Psoas muscle (tissue), 8 donors: ENCODE measurements around the gene DIP2B. TPM values are rescaled to one million over a fixed set of nuclear protein-coding genes. Genes with fewer than 3 reads are reported as not detected.
"Not testable (repeated sequence)": the region's sequence is repeated elsewhere in the genome, so short reads cannot be mapped to it uniquely, and the experiment has no call there.

ENCODE experiments used
- ATAC-seq, 4 donors: fragments of 200-7000 bp; cut with Tn5 transposase; one replicate each; pipeline ENCODE4 v1.9.1; 2020; ENCODE audit warnings: moderate library complexity in 3 of 4, mild to moderate bottlenecking in 2 of 4
- DNase-seq, 2 donors: peaks; one replicate each; pipeline ENCODE4 v3.0.0-alpha.2; 2020
- H3K27ac ChIP-seq: fragments of 200-600 bp; one replicate; pipeline ENCODE4 v1.8.0; 2022
- H3K27me3 ChIP-seq, 3 donors: fragments of 200-600 bp in 1 of 3; one replicate each; pipeline versions ENCODE4 v1.6.1 to v1.8.0; 2013 to 2022; ENCODE audit warnings: low read length in 2 of 3, mild to moderate bottlenecking in 2 of 3, moderate library complexity in 1 of 3; ENCODE audit not compliant: insufficient read depth in 3 of 3
- H3K36me3 ChIP-seq, 2 donors: fragments of 200-600 bp in 1 of 2; one replicate each; pipeline versions ENCODE4 v1.6.1 to v1.8.0; 2013 to 2022; ENCODE audit warnings: low read depth in 1 of 2, mild to moderate bottlenecking in 1 of 2, moderate library complexity in 1 of 2; ENCODE audit not compliant: insufficient read depth in 1 of 2
- H3K4me1 ChIP-seq: fragments of 200-600 bp; one replicate; pipeline ENCODE4 v1.8.0; 2022
- H3K4me3 ChIP-seq: fragments of 200-600 bp; one replicate; pipeline ENCODE4 v1.8.0; 2022; ENCODE audit warnings: mild to moderate bottlenecking
- H3K9me3 ChIP-seq: fragments of 200-600 bp; one replicate; pipeline ENCODE4 v1.8.0; 2022
- WGBS, 3 donors: extraction: QIAGEN DNeasy Blood & Tissue Kit; methylation state at CpG; one replicate each; pipeline versions ENCODE4 v1.1.6 to v1.1.7; 2013; 5-methylcytosine and 5-hydroxymethylcytosine counted together
- intact Hi-C, 2 donors: fragments of 100-400 bp; cut with DNase I; formaldehyde crosslinking; loops; one replicate each; pipeline versions ENCODE4 v1.11.0 to v1.14.2; 2022
- polyA plus RNA-seq, 3 donors: library from polyadenylated mRNA; stranded (reverse); fragments of 200-250 nt; gene quantifications; one replicate each; pipeline ENCODE4 v1.2.3, GENCODE V29; 2013
- total RNA-seq, 4 donors: library from RNA; stranded (reverse); fragmentation: NEBNext Ultra II Directional in 2 of 4; extraction: Animal tissue kit (Norgen Biotek cat#: 25700) in 2 of 4; gene quantifications; one replicate each; pipeline versions ENCODE4 v1.2.1 to v1.2.4, GENCODE V29; 2021 to 2023
- TF ChIP-seq, protein P1 (sequence below): fragments of 200-600 bp; IDR thresholded peaks from one replicate; pipeline ENCODE4 v1.8.0; 2022; ENCODE audit warnings: antibody characterized with exemption
- donor health status: healthy with polysubstance abuse.
- donor health status: DM: no; HTN: no; CAD: no; lungs with moderate emphysema.
- donor health status: Bipolar disorder and iron deficiency.
- donor health status: healthy.
- donor health status: DM: yes; HTN: yes; CAD: no.
- donor health status: DM: no; HTN: no; CAD: no.
- donor health status: DM: no; HTN: no; CAD: no.
- donor health status: DM: yes; HTN: yes; CAD: no.

The DIP2B gene
- total and polyA plus RNA-seq, 7 donors, result 2.2 to 10.7 (median 8.6) TPM

DNA sequence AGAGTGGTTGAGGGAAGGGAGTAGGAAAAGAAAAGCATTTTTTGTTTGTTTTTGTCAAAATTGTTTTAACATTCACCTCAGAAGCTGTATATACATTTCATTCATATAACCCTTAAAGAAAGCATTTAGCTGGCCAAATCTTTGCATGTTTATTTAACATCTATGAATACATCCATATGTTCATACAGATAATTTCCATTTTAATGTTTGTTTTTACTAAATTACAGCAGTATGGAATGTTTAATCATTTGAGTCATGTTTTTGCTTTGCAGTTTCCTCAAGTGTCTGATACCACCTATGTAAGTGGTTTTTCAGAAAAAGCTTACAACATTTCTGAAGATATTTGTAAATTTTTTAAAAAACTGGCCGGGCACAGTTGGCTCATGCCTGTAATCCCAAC, 174.8 kb downstream of the DIP2B start:
- Histone ChIP-seq H3K9me3 (no peaks in the 10 kb centered on the region), H3K4me3 (no peak overlapping the region), H3K36me3 (peaks cover 6 to 87% of the 10 kb centered on the region in 2 donors), H3K27me3 (no peaks in the 10 kb centered on the region), H3K4me1 (no peaks in the 10 kb centered on the region), H3K27ac (no peak overlapping the region)
- WGBS, 3 donors, result 96 to 99% (median 96%) methylated on average over 1 of the region's 1 CpG
- intact Hi-C loops, result no loop called here
- DNase-seq, result no peak
- TF ChIP-seq, protein P1, sequence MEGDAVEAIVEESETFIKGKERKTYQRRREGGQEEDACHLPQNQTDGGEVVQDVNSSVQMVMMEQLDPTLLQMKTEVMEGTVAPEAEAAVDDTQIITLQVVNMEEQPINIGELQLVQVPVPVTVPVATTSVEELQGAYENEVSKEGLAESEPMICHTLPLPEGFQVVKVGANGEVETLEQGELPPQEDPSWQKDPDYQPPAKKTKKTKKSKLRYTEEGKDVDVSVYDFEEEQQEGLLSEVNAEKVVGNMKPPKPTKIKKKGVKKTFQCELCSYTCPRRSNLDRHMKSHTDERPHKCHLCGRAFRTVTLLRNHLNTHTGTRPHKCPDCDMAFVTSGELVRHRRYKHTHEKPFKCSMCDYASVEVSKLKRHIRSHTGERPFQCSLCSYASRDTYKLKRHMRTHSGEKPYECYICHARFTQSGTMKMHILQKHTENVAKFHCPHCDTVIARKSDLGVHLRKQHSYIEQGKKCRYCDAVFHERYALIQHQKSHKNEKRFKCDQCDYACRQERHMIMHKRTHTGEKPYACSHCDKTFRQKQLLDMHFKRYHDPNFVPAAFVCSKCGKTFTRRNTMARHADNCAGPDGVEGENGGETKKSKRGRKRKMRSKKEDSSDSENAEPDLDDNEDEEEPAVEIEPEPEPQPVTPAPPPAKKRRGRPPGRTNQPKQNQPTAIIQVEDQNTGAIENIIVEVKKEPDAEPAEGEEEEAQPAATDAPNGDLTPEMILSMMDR, result no peak
- ATAC-seq, result no peak

DNA sequence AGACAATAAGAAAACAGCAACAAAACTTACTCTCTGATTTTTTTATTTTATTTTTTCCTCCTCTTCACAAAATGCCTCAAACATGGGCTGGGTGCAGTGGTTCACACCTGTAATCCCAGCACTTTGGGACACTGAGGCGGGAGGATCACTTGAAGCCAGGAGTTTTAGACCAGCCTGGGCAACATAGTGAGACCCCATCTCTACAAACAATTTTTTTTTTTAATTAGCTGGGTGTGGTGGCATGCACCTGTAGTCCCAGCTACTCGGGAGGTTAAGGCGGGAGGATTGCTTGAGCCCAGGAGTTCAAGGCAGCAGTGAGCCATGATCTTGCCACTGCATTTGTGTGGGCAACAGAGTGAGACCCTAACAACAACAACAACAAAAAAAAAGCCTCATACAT, 176.3 kb downstream of the DIP2B start:
- H3K9me3 ChIP-seq, DNase-seq, H3K4me3 ChIP-seq, H3K27me3 ChIP-seq, H3K27ac ChIP-seq, ATAC-seq, intact Hi-C loops, H3K4me1 ChIP-seq: not testable (repeated sequence)
- 94 to 99% (median 97%) methylated on average over 3 of the region's 3 CpGs for whole genome bisulfite sequencing, 3 donors
- H3K36me3 ChIP-seq, result peaks cover 6 to 78% of the 10 kb centered on the region in 2 donors

DNA sequence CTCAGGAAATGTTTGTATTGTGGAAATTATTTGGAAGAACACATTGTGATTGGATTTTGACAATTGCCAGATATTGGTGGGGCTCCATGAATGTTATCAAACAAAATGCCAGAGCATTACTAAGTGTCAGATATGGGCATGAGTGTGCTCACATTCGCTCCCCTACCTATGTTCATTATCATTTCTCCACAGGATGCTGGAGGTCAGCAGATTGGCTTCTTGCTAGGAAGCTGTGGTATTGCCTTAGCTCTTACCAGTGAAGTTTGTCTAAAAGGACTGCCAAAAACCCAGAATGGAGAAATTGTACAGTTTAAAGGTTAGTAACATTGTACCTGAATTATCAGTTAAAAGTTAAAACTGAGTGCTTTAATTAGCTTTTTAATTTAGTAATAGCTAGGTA, 180.9 kb downstream of the DIP2B start:
- 94 to 97% (median 95%) methylated on average over 1 of the region's 1 CpG for WGBS, 3 donors
- no peaks in the 10 kb centered on the region for H3K27me3 ChIP-seq
- TF ChIP-seq, protein P1, result no peak

DNA sequence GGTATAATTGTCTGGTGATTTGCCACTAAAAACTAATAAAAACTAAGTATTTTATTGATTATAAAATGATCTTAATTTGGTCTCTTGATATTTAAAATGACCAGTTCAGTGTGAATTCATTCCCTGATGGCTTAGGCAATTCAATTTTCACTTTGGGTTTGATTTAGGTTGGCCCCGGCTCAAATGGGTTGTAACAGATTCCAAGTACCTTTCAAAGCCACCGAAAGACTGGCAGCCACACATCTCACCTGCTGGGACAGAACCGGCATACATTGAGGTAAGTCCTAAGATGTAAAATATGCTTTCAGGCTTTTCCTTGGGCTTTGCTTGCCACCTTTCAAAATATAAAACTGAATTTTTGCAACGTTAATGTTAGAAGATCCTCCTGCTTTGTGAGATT, 181.6 kb downstream of the DIP2B start:
- DNase-seq (no peak), ATAC-seq (no peak)
- TF ChIP-seq, protein P1, result no peak
- no peaks in the 10 kb centered on the region for H3K4me1 ChIP-seq
- no peak overlapping the region for H3K4me3 ChIP-seq
- no peaks in the 10 kb centered on the region for H3K9me3 ChIP-seq
- H3K27me3 ChIP-seq, result no peaks in the 10 kb centered on the region
- peaks cover 4 to 90% of the 10 kb centered on the region in 2 donors for H3K36me3 ChIP-seq
- H3K27ac ChIP-seq, result no peak overlapping the region
- 86 to 93% (median 92%) methylated on average over 4 of the region's 4 CpGs for WGBS, 3 donors
- intact Hi-C loops, result no loop called here

More for the DNA sequence above, 180.9 kb downstream of the DIP2B start:
- Histone ChIP-seq H3K27ac (no peak overlapping the region), H3K9me3 (no peaks in the 10 kb centered on the region), H3K4me1 (no peaks in the 10 kb centered on the region), H3K36me3 (peaks cover 4 to 90% of the 10 kb centered on the region in 2 donors), H3K4me3 (no peak overlapping the region)
- ATAC-seq (no peak), DNase-seq (no peak)
- intact Hi-C loops, result no loop called here

DNA sequence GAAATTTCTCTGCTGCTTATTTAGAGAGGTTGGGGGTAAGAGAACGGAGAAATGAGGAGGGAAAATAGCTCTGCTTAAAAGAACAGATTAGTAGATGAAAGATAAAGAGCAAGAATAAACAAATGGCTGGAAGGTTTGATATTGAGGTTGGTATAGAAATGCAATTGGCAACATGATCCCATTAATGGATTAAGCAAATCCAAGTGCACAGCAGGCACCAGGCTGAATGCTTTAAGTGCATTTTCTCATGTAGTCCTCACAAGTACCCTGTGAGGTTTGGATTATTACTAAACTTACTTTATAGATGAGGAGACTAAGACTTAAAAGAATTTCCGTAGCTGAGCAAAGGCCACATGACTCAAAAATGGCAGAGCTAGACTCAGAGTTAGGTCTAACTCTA, 182.2 kb downstream of the DIP2B start:
- Histone ChIP-seq H3K4me3 (no peak overlapping the region), H3K4me1 (no peaks in the 10 kb centered on the region), H3K36me3 (peaks cover 3 to 90% of the 10 kb centered on the region in 2 donors), H3K9me3 (no peaks in the 10 kb centered on the region), H3K27me3 (no peaks in the 10 kb centered on the region), H3K27ac (no peak overlapping the region)
- ATAC-seq, result no peak
- TF ChIP-seq, protein P1, result no peak
- WGBS, 3 donors, result 90 to 94% (median 93%) methylated on average over 2 of the region's 2 CpGs
- intact Hi-C loops, result no loop called here
- DNase-seq, result no peak
